GM18511 (cell line): ENCODE results near the gene IRGM.

Experiments
- ATAC-seq: cut with Tn5 transposase; IDR thresholded peaks from one replicate; pipeline ENCODE4 v1.9.1; 2021; ENCODE audit warnings: mild to moderate bottlenecking, moderate library complexity; ENCODE audit not compliant: unreplicated experiment

IRGM gene

GRCh38 chr5:150895431-150896428 lies 49.4 kb downstream of the IRGM start:
- ATAC-seq: no peak
